Measurements from ENCODE around the gene ABHD8. TPM values are rescaled to one million over a fixed set of nuclear protein-coding genes. Genes with fewer than 3 reads are reported as not detected.

ABHD8 gene
- total RNA-seq, 4 donors from 2014 or later = 2.1 to 14.1 (median 5.6) TPM

DNA sequence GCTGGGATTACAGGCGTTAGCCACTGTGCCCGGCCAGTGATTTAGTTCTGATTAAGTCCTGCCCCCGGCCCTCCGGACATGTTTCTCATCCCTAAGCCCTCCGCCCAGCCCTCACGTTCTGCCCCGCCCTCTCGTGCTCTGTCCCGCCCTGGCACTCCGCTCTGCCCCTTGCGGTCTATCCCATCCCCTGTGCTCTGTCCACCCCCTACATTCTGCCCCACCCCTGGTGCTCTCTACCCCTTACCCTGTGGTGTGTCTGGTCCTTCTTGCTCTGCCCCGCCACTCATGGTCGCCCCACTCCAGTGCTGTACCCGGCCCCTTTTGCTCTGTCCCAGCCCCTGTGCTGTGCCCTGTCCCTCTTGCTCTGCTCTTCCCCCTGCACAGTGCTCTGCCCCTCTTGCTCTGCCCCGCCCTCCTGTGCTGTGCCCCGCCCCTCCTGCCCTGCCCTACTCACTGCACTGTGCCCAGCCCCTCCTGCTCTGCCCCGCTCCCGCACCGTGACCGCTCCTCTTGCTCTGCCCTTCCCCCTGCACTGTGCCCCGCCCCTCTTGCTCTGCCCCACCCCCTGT, 37.2 kb upstream of the ABHD8 start:
- H3K27ac ChIP-seq = peak overlapping the region in 1 of 4 donors; percentile 59
- TF ChIP-seq POLR2A (IDR thresholded peaks at IDR 0.05) = no peak
- TF ChIP-seq, protein P1, sequence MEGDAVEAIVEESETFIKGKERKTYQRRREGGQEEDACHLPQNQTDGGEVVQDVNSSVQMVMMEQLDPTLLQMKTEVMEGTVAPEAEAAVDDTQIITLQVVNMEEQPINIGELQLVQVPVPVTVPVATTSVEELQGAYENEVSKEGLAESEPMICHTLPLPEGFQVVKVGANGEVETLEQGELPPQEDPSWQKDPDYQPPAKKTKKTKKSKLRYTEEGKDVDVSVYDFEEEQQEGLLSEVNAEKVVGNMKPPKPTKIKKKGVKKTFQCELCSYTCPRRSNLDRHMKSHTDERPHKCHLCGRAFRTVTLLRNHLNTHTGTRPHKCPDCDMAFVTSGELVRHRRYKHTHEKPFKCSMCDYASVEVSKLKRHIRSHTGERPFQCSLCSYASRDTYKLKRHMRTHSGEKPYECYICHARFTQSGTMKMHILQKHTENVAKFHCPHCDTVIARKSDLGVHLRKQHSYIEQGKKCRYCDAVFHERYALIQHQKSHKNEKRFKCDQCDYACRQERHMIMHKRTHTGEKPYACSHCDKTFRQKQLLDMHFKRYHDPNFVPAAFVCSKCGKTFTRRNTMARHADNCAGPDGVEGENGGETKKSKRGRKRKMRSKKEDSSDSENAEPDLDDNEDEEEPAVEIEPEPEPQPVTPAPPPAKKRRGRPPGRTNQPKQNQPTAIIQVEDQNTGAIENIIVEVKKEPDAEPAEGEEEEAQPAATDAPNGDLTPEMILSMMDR (IDR thresholded peaks at IDR 0.05) = peak in 3 of 6 experiments; percentile 42 to 48 (median 44)

DNA sequence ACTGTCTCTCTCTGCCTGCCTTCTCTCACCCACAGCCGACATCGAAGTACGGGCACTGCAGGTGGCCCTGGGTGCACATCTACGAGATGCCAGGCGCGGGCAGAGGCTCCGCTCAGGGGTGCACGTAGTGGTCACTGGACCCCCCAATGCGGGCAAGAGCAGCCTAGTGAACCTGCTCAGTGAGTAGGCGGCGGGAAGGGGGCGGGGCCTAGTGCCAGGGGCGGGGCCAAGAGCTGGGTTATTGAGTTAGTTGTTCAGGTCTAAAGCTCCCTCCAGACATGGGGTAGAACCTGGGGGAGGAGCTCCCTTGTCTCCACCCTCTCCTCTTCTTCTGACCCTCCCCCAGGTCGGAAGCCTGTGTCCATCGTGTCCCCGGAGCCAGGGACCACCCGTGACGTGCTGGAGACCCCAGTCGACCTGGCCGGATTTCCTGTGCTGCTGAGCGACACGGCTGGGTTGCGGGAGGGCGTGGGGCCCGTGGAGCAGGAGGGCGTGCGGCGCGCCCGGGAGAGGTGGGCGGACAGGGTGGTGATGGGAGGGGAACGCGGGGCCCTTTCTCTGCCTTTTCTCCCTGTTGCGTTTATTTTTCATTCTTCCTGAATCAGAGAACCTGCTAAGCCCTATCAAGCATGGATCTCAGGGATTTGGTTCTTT, 36.0 kb upstream of the ABHD8 start:
- H3K9me3 ChIP-seq = no peaks in the 10 kb centered on the region
- no peak for DNase-seq
- H3K4me3 ChIP-seq = no peak overlapping the region
- H3K27me3 ChIP-seq = no peaks in the 10 kb centered on the region
- TF ChIP-seq, protein P1 (IDR thresholded peaks at IDR 0.05) = no peak
- no peak for TF ChIP-seq POLR2A (IDR thresholded peaks at IDR 0.05)
- H3K4me1 ChIP-seq = peaks cover 4 to 21% (median 8%) of the 10 kb centered on the region in 4 donors
- H3K36me3 ChIP-seq = no peaks in the 10 kb centered on the region
- no peak overlapping the region for H3K27ac ChIP-seq

More for the DNA sequence above, 37.2 kb upstream of the ABHD8 start:
- H3K27me3 ChIP-seq = no peaks in the 10 kb centered on the region
- peak overlapping the region in 1 of 4 donors; percentile 38 for H3K4me3 ChIP-seq
- H3K9me3 ChIP-seq = no peaks in the 10 kb centered on the region
- peak in 2 of 3 donors; percentile 87 to 90 for DNase-seq
- H3K4me1 ChIP-seq = peaks cover under 1 to 15% (median 6%) of the 10 kb centered on the region in 4 donors
- H3K36me3 ChIP-seq = no peaks in the 10 kb centered on the region

- Histone ChIP-seq H3K4me3 (peak overlapping the region in 2 of 4 donors; percentile 55 to 69), H3K27me3 (no peaks in the 10 kb centered on the region), H3K36me3 (no peaks in the 10 kb centered on the region), H3K27ac (no peak overlapping the region), H3K9me3 (no peaks in the 10 kb centered on the region), H3K4me1 (peaks cover 5 to 28% (median 13%) of the 10 kb centered on the region in 4 donors)
- no peak for DNase-seq
- TF ChIP-seq POLR2A (IDR thresholded peaks at IDR 0.05) = no peak
- TF ChIP-seq, protein P1 (IDR thresholded peaks at IDR 0.05) = no peak
Observed at GRCh38 chr19:17338433-17339078, 35.3 kb upstream of the ABHD8 start.

GRCh38 chr19:17337675-17338432, 34.6 kb upstream of the ABHD8 start:
- DNase-seq = no peak
- peak overlapping the region; percentile 80 to 96 (median 86) for H3K27ac ChIP-seq
- H3K36me3 ChIP-seq = no peaks in the 10 kb centered on the region
- TF ChIP-seq, protein P1 (IDR thresholded peaks at IDR 0.05) = no peak
- no peak for TF ChIP-seq POLR2A (IDR thresholded peaks at IDR 0.05)
- H3K4me3 ChIP-seq = peak overlapping the region; percentile 55 to 78 (median 68)
- H3K9me3 ChIP-seq = no peaks in the 10 kb centered on the region
- no peaks in the 10 kb centered on the region for H3K27me3 ChIP-seq
- H3K4me1 ChIP-seq = peaks cover 5 to 31% (median 14%) of the 10 kb centered on the region in 4 donors

Data from Peyer's patch (tissue), 4 donors.